GM19043 (cell line): ENCODE data around the gene NFATC2.

ENCODE experiments used
- ATAC-seq: cut with Tn5 transposase; IDR thresholded peaks from one replicate; pipeline ENCODE4 v1.9.1; 2021; ENCODE audit warnings: low read depth; ENCODE audit not compliant: unreplicated experiment

The NFATC2 gene

DNA sequence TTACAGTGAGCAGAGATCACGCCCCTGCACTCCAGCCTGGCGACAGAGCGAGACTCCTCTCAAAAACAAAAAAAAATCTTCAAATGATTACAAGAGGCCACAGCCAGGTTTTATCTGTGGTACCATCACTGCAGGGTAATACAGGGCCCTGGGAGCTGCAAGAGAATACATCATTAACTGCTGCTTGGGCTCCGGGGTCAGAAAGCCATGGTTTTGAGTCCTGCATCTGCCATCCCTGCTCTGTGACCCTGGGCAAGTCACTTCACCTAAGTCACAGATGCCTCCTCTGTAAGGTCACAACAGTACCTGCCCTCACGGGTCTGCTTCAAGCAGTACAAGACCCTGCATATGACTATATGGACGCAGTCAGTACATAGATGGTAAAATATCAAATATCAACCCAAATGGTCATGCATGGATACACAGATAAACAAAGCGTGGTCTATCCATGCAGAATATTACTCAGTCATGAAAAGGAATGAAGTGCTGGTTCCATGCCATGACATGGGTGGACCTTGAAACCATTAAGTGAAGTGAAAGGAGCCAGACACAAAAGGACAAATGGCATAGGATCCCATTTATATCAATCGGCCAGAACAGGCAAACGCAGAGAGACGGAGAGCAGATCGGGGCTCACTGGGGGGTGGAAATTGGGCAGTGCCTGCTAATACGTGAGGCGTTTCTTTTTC is 83.6 kb downstream of the NFATC2 start:
- no peak for ATAC-seq

DNA sequence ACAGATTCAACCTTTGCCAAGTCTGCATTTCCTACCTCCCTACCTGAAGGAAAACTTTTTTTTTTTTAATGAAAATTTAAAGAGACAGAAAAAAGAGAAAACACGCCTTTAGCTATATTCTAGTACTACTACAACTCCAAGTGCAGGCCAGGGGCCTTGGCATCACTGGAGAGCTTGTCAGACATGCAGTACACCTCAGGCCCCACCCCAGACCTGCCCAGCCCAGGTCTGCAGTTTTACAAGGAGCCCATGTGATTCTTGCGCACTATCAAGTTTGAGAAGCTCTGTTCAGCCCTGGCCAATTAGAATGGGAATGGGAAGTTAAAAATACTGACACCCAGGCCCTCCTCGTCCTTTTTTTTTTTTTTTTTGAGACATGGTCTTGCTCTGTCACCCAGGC is 85.0 kb downstream of the NFATC2 start:
- ATAC-seq = no peak

DNA sequence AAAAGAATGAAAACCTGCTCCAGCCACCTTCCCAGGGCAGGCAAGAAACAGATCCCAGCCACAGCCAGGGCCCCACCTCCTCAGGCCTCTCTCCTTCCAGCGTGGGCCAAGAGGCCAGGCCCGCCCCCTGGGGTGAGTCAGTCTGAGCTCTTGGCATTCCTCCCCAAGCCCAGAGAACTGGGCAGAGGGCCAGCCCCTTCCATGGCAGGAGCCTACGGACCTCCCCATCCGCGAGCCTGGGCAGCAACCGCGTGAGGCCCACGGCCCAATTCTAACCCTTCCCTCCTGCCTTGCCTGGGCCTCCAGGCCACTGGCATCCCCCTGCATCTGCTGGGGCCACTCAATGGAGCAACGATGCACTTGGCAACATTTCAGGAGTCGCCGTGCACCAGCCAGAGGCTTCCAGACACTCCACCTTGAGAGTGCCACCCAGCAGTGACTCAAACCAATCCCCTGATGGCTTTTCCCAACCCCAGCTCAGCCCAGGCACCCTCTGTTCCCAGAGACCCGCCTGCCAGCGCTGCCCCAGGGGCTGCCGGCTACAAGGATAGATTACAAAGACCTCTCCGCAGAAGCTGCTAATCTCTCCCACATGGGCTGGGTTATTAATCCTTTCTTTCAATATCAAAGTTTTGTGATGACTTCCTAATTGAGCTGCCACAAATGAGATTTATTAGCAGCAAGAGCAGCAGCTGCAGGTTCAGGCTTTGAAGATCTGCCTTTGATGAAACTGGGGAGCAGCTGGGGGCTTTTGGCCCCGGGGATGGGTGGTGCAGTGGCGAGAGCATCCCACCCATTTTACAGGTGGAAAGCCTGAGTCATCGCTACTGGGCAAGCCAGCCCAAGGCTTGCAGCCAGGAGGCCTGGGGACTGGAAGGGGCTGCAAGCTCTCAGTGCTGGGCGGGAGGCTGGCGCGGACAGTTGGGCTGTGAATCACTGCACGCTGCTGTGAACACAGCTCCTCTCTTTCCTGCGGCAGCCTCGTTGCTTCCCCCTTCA is 85.7 kb downstream of the NFATC2 start:
- ATAC-seq = no peak

DNA sequence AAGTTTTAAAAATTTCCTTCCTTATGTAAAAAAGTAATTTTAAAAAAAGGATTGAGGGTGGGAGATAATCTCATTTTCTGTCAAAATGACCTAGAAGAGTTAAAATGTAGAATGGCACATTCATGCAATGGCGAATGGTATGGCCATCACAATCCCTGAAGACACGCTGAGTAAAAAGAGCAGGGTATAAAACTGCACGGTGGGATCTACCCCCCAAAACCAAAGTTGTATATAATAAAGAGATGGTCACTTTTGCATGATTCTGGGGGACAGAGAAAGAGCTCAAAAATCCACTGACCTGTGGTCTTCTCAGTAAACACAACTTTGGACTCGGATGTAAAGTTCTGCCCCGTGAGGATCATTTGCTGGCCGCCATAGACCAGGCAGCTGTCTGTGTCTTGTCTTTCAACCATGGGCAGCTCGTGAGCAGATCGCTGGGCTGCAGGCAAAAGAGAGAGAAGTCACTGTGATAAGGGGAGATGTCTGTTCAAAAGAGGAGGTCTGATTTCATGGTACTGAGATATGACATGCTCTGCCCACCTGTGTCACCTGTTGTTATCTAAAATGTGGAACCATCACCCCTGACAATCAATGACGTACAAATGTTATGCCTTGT is 88.2 kb downstream of the NFATC2 start:
- ATAC-seq = no peak

DNA sequence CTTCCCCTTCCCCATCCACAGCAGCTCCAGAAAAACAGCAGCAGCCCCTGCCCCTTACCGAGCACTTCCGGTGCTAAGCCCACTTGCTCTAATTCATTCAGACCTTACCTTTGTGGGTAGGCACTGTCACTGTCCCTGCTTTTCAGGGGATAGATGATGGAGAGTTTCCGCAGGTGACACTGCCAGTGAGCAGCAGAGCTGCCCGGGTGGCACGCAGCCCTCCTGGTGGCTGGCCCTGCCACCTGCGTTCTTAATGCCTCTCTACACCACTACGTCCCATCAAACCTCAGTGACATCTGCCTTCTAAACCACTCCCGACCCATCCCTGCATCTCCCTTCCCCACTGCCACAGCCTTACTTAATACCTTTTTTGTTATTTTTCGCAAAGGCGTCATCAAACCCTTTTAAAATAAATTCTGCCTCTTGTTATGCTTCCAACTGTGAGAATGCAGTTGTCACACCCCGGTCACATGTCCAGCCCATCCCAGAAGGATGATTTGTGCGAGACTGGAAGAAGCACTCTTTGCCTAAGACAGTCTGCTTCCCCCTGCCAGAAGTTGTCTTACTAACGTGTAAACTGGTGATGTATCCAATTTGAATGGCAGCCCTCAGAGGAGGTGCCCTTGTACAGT is 89.7 kb downstream of the NFATC2 start:
- no peak for ATAC-seq

DNA sequence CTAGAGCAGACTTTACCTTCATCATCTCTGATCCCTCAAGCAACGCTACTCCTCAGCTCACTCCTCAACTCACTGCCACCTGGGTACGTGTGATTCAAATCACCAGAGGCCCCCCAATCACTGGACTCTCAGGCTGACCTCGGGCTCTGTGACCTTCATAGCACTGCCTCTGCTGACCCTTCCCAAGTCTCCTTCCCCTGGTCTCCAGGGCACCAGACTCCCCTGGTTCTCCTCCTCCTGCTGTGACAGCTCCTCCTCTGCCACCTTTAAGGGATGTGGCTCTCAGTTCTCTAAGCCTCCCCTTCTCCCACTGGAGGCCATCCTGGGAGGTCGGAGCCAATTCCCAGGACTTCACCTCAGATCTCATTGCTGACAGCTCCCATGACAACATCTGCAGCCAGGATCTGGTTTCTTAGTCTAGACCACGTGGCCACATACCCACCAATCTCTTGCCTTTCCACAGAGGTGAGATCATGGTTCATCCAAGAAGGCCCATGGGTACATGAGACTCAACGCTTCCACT is 90.4 kb downstream of the NFATC2 start:
- ATAC-seq = no peak

DNA sequence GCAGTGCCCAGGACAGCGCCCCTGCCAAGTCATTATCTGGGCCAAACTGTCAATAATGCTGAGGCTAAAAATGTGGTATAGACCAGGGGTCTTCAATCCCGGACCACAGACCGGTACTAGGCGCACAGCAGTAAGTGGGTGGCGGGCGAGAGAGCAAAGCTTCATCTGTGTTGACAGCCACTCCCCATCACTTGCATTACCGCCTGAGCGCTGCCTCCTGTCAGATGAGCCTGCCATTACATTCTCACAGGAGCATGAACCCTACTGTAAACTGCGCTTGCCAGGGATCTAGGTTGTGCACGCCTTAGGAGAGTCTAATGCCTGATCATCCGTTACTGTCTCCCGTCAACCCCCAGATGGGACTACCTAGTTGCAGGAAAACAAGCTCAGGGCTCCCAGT is 91.0 kb downstream of the NFATC2 start:
- ATAC-seq = no peak

DNA sequence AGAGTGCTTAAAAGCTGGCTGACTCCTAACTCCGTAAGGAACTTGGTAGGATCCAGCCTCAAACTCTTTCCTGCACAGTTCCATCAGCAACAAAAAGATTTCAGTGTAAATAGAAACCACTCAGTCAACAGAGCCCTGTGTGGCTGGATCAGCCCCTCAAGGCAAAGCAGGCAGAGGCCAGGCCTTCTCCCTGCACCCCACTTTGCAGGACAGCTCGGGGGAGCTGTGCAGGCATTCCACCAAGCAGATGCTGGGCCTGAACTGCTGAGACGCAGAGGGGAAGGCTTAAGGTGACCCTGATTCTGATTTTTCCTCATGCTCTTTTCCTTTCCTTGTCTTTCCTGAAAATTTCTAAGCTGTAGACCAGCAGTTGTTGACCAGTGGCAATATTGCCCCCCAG is 91.5 kb downstream of the NFATC2 start:
- no peak for ATAC-seq

DNA sequence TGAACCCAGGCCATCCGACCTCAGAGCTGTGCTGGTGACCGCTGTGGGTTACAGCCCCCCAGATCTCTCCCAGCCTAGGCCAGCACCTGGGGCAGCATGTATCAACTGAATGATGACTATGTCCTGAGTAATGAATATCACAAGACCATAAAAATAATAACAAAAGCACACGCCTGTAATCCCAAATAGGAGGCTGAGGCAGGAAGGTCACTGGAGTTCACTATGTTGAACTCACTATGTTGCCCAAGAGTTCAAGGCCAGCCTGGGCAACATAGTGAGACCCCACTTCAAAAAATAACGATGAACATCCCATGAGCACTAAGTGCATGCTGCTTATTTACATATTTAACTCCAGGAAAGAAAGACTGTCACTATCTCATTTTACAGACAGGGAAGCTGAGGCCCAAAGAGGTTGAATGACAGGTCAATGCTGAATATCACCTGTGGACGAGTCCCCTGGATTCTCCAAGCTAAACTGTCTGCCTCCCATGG is 92.3 kb downstream of the NFATC2 start:
- no peak for ATAC-seq

DNA sequence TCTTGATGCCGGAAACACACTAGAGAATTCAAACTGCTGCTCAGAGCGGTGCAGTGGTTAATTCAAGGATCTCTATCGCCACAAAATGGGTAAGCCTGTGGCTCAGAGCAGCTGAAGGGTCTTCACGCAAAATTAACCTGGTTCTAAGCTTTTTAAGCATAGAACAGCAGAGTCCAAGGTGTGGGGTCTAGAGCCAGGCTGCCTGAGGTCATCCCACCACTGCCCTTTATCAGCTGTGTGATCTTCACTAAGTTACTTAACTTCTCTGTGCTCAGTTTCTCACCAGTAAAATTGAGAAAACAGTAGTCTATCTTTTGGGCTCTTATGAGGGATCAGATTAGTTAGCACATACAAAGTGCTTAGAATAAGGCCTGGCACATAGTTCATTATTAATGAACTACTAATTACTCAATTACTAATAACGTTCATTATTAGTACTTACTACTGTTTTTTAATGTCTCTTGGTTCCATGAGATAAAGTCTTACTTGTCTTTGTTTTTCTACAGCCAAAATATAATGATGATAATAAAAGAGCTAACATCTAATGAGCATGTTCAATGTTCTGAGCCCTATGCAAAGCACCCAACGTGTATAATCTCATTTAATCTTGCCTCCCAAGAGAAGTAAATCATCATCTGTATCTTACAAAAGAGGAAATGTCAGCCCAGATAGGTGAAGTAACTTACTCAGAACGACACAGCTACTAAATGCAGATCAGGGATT is 92.9 kb downstream of the NFATC2 start:
- no peak for ATAC-seq

DNA sequence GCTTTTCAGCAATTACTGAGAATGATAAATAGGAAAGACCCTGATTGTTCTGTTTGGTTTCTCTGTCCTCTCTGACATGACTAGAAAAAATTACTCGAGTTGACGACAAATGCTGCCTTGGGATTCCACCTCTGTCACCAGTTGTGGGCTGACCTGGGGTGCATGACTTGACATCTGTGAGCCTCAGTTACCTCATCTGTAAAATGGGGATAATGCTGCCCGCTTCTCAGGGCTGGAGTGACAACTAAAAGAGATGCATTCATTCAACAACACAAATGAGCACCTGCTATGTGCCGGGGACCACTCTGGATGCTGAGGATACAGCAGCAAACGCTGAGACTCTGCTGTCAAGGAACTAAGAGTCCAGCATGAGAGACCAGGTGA is 94.8 kb downstream of the NFATC2 start:
- ATAC-seq = no peak

DNA sequence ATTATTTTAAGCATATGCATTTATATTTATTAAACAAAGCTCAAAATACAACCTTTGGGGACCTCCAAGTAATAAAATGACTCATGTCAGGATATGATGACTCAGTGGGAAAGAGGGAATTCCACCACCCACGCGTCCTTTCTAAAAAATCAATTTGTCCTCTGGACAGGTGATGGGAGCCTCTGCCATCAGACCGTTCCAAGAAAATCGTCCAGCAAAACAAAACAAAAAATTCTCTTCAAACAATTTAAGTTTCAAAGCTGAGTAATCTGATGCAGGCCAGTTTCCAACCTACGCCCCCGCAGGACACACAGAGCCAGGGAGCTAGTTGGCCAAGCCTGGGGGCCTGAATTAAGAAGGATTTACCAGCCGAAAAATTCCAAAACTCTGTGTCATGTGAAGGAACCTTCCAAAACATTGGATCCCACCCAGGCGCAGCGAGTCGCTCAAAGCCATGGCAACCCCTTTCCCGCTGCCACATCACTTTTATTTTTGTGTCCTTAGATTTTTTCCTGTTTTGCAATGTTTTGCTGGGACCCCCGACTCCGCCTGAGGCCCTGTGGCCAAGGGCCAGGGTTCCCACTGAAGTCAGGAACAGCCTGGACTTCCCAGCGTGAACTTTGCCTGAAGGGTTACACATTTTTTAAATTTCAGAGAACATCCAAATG is 95.3 kb downstream of the NFATC2 start:
- ATAC-seq = no peak

DNA sequence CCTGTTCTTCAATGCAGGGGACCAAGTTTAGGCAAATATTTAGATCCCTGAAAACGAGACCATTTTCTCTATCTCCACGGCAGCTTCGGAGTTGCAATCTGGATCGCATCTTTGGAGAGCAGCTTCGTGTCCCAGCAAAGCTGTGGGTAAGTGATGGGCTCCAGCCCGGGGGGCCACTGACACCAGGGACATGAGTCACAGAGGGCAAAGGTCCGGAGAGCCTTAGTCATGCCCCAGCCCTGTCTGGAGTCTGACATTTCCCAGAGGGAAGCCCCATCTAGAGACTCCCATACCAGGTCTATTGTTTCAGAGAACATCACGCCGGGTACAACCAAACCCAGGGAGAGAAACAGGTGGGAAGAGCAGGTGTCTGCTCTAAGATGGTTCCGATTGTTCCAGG is 95.9 kb downstream of the NFATC2 start:
- no peak for ATAC-seq

DNA sequence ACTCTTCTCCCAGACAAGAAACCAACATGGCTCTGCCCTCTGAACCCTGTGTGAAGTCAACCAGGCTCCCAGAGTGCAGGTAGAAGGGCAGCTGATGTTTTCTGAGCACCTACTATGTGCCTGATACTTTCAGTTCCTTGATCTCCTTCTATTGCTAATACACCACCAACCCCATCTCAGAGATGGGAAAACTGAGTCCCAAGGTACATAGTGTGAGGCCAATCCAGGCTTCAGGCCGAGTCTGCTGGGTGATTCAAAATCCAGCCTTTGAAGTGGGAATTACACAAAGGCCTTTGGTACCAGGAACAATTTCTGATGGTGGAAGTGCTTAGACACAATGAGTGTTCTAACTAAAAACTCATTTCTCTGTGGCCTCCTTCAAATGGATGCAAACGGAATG is 96.3 kb downstream of the NFATC2 start:
- no peak for ATAC-seq

DNA sequence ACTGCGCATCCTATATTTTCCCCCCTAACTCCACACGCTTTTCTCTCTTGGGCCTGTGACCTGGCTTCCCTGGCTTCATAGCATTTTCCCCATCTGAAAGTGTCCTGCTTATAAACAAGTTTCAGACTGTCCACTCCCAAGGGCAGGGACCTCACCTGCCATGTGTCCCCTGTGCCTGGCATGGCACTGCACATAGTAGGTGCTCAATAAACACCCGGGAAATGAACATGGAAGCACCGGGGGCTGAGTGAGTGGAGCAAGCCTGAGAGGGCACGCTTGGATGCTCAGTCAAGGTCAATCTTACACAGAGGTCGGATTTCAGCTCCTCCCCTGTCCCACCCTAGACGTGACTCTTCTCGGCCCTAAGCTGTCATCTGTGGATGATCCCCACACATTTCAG is 96.9 kb downstream of the NFATC2 start:
- no peak for ATAC-seq

DNA sequence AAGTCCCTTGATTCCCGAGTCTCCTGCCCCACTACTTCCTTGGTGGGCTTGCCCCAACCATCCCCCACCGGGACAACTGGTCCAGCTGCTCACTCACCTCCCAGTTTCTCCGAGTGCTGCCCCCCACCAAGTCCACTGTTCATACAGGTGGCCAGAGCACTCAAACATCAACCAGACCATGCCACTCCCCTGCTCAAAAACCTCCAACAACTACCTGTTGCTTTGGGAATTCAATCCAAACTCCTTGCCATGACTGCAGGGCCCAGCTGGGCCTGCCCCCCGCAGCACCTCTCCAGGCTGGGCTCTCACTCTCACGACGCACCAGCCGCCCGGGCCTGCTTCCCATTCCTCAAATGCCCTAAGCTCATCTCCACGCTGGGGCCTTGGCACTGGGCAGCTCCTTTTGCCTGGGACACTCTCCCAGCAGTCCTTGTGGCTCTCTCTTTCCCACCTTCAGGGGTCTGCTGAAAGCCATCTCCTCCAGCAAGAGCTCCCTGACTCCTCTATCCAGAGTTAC is 97.5 kb downstream of the NFATC2 start:
- no peak for ATAC-seq

DNA sequence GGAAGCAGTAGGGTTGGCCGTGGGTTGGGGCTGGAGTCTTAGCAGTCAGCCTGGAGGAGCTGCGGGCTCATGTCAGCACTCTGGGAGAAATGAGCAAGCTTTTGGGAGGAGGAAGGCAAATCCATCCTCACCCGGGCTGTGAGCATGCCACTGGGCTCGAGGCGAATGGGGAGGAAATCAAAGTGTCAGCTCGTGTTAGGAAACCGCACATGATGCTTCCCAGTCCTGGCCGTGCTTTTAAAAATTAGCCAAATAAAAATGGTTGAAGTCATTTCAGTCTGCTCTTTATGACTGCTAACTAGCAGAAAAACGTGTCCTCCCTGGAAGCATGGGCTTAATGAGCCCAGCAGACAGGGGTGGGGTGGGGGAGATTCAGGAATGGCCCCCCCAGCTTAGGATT is 98.1 kb downstream of the NFATC2 start:
- no peak for ATAC-seq

DNA sequence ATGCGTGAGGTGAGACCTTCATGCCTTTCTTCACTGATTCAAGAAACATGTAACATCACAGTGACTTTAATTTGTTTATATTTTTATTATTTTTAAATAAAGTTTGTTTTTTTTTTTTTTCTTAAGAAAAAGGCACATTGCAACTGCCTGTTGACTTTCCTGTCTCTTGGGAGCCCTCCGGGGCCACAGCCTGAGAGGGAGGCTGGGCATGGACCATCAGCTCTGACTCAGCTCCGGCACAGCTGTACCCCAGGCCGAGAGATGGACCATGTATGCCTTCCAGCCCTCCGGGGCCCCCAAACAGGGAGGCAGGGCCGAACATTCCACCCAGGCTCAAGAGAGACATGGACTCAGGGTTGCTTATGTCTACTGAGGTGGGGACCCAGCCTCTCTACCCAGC is 99.9 kb downstream of the NFATC2 start:
- ATAC-seq = no peak

DNA sequence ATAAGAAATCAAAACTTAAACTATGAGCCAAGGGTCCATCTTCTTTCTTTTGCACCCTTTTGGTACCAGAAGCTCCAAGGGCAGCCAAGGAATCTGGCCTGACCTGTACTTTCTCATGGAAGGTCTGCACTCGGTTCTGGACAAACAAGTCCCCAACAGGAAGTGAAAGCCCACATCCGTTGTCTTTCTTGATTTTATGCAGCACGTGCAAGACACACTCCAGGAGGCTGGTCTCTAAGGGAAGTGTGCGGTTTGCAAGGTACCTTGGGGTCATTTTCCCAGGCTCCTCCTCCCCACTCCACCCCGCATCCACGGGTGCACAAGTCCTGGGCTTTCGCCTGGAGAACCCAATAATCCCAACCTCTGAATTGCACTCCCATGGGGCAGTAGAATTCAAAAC is 101.9 kb downstream of the NFATC2 start:
- no peak for ATAC-seq
